H1 (cell line): ENCODE results near the gene SNX13. TPM values are rescaled to one million over a fixed set of nuclear protein-coding genes. Genes with fewer than 3 reads are reported as not detected.

Experiments used
- CTCF ChIA-PET: fragments of 300-600 bp; sonication (Branson Sonifier 250); formaldehyde crosslinking; loops from one replicate; lab custom pipeline; 2021; ENCODE audit not compliant: partially characterized antibody; lab: Charles Lee
- POLR2A ChIA-PET: fragments of 300-600 bp; sonication (Branson Sonifier 250); formaldehyde crosslinking; loops from one replicate; lab custom pipeline; 2021; ENCODE audit warnings: inconsistent platforms; ENCODE audit not compliant: partially characterized antibody; lab: Charles Lee
- DNase-seq, 2 experiments: peaks; one replicate each; pipeline versions ENCODE4 v3.0.0 to v3.0.0-alpha.2; 2010 to 2022; ENCODE audit warnings: low spot score in 2 of 2, low read depth in 1 of 2, mixed read lengths in 1 of 2
- FAIRE-seq: peaks from 2 replicates; lab custom pipeline; 2011; peaks lifted over from hg19 to GRCh38; lab: Jason Lieb, UNC
- H2AFZ ChIP-seq: 2 replicates; pipeline ENCODE4 v1.8.1; 2012; ENCODE audit warnings: low read length, inconsistent platforms
- H2AK5ac ChIP-seq: 2 replicates; pipeline ENCODE4 v1.6.1; 2013; ENCODE audit warnings: low read depth, low read length
- H2BK120ac ChIP-seq: replicated peaks from 2 replicates; pipeline ENCODE3; 2013; ENCODE audit warnings: low read depth, low read length, inconsistent platforms
- H2BK12ac ChIP-seq: 2 replicates; pipeline ENCODE4 v1.6.1; 2013; ENCODE audit warnings: low read depth, low read length
- H2BK15ac ChIP-seq: 2 replicates; pipeline ENCODE4 v1.6.1; 2013; ENCODE audit warnings: low read length
- H2BK20ac ChIP-seq: 2 replicates; pipeline ENCODE4 v1.6.1; 2013; ENCODE audit warnings: low read length
- H2BK5ac ChIP-seq: 2 replicates; pipeline ENCODE4 v1.6.1; 2013; ENCODE audit warnings: low read depth, low read length
- H3K14ac ChIP-seq: 2 replicates; pipeline ENCODE4 v1.6.1; 2013; ENCODE audit warnings: inconsistent platforms; ENCODE audit not compliant: insufficient read length
- H3K18ac ChIP-seq: 2 replicates; pipeline ENCODE4 v1.6.1; 2013; ENCODE audit warnings: low read length; ENCODE audit errors: extremely low read depth
- H3K23ac ChIP-seq: 2 replicates; pipeline ENCODE4 v1.6.1; 2013; ENCODE audit warnings: inconsistent platforms; ENCODE audit not compliant: insufficient read length
- H3K23me2 ChIP-seq: 2 replicates; pipeline ENCODE4 v1.6.1; 2013; ENCODE audit warnings: low read depth, low read length
- H3K27ac ChIP-seq: 2 replicates; pipeline ENCODE4 v1.6.1; 2011; ENCODE audit warnings: low read depth, low read length, inconsistent platforms
- H3K27me3 ChIP-seq, 4 experiments: replicated peaks in 1 of 4; 1 replicate in 1 of 4; 2 replicates in 3 of 4; pipeline versions ENCODE4 v1.6.1 to v1.8.1; 2011 to 2013; ENCODE audit warnings: low read length in 3 of 4, mild to moderate bottlenecking in 3 of 4, inconsistent platforms in 2 of 4, mixed read lengths in 2 of 4, moderate library complexity in 1 of 4; ENCODE audit not compliant: control insufficient read depth in 3 of 4, insufficient read depth in 3 of 4; ENCODE audit errors: extremely low read depth in 1 of 4
- H3K36me3 ChIP-seq, 4 experiments: 2 replicates each; pipeline versions ENCODE4 v1.6.1 to v1.8.1; 2011 to 2013; ENCODE audit warnings: mild to moderate bottlenecking in 4 of 4, low read length in 3 of 4, moderate library complexity in 2 of 4, control low read depth in 1 of 4, inconsistent platforms in 1 of 4; ENCODE audit not compliant: insufficient read depth in 4 of 4, control insufficient read depth in 2 of 4
- H3K4ac ChIP-seq: replicated peaks from 2 replicates; pipeline ENCODE3; 2013; ENCODE audit warnings: low read length, low read depth, mixed read lengths, inconsistent platforms; ENCODE audit not compliant: insufficient read length
- H3K4me1 ChIP-seq, 4 experiments: replicated peaks in 1 of 4; 1 replicate in 1 of 4; 2 replicates in 3 of 4; pipeline versions ENCODE4 v1.6.1 to v1.8.1; 2011 to 2013; ENCODE audit warnings: low read length in 3 of 4, inconsistent platforms in 2 of 4, mixed read lengths in 1 of 4; ENCODE audit not compliant: insufficient read depth in 4 of 4, control insufficient read depth in 3 of 4
- H3K4me2 ChIP-seq, 2 experiments: 2 replicates each; pipeline versions ENCODE4 v1.6.1 to v1.8.1; 2011 to 2013; ENCODE audit warnings: low read depth in 2 of 2, low read length in 2 of 2, control low read depth in 1 of 2, inconsistent platforms in 1 of 2, mild to moderate bottlenecking in 1 of 2; ENCODE audit not compliant: insufficient read depth in 1 of 2
- H3K4me3 ChIP-seq, 4 experiments: fragments of 200-600, 300-600 bp in 1 of 4; sonication (generic), shearing (Covaris generic), sonication (Bioruptor Twin) in 1 of 4; 2 replicates each; pipeline versions ENCODE4 v1.5.1 to v1.8.1; 2011 to 2016; ENCODE audit warnings: low read length in 4 of 4, low read depth in 3 of 4, control low read depth in 2 of 4, inconsistent platforms in 2 of 4, mild to moderate bottlenecking in 2 of 4, mixed read lengths in 1 of 4, moderate library complexity in 1 of 4; ENCODE audit not compliant: insufficient read depth in 2 of 4; ENCODE audit errors: extremely low read depth in 1 of 4
- H3K56ac ChIP-seq: replicated peaks from 2 replicates; pipeline ENCODE3; 2013; ENCODE audit warnings: low read depth, mild to moderate bottlenecking, mixed read lengths, low read length, inconsistent platforms; ENCODE audit not compliant: insufficient read length
- H3K79me1 ChIP-seq: 2 replicates; pipeline ENCODE4 v1.6.1; 2013; ENCODE audit warnings: low read depth, low read length, control low read depth
- H3K79me2 ChIP-seq, 2 experiments: 2 replicates each; pipeline versions ENCODE4 v1.6.1 to v1.8.1; 2012 to 2013; ENCODE audit warnings: low read length in 2 of 2, mild to moderate bottlenecking in 2 of 2, inconsistent platforms in 1 of 2; ENCODE audit not compliant: insufficient read depth in 2 of 2, control insufficient read depth in 1 of 2
- H3K9ac ChIP-seq, 4 experiments: replicated peaks in 1 of 4; 1 replicate in 1 of 4; 2 replicates in 3 of 4; pipeline versions ENCODE4 v1.6.1 to v1.8.1; 2011 to 2013; ENCODE audit warnings: low read depth in 3 of 4, low read length in 3 of 4, control low read depth in 2 of 4, mild to moderate bottlenecking in 2 of 4, moderate library complexity in 2 of 4, inconsistent platforms in 1 of 4; ENCODE audit errors: extremely low read depth in 1 of 4
- H3K9me3 ChIP-seq, 2 experiments: 2 replicates each; pipeline versions ENCODE4 v1.6.1 to v1.8.1; 2012 to 2013; ENCODE audit warnings: mild to moderate bottlenecking in 2 of 2, moderate library complexity in 2 of 2, control low read depth in 1 of 2, inconsistent platforms in 1 of 2, low read depth in 1 of 2, low read length in 1 of 2, mixed read lengths in 1 of 2; ENCODE audit not compliant: insufficient read depth in 2 of 2
- H4K20me1 ChIP-seq, 2 experiments: replicated peaks in 1 of 2; 2 replicates each; pipeline versions ENCODE3 to v1.8.1; 2011 to 2013; ENCODE audit warnings: inconsistent platforms in 2 of 2, low read length in 2 of 2, mild to moderate bottlenecking in 1 of 2; ENCODE audit not compliant: insufficient read depth in 2 of 2, control insufficient read depth in 1 of 2
- H4K5ac ChIP-seq: 2 replicates; pipeline ENCODE4 v1.6.1; 2013; ENCODE audit warnings: low read length, low read depth, mixed read lengths, inconsistent platforms; ENCODE audit not compliant: insufficient read length
- H4K8ac ChIP-seq: 2 replicates; pipeline ENCODE4 v1.8.0; 2013; ENCODE audit warnings: mild to moderate bottlenecking, moderate library complexity, low read length, inconsistent platforms; ENCODE audit not compliant: insufficient read depth; ENCODE audit errors: extremely low read depth
- H4K91ac ChIP-seq: replicated peaks from 2 replicates; pipeline ENCODE3; 2013; ENCODE audit warnings: low read length, mixed read lengths, inconsistent platforms; ENCODE audit not compliant: insufficient read length
- ASH2L ChIP-seq: fragments of 200-600, 300-600 bp; sonication (generic); IDR thresholded peaks from one replicate; pipeline ENCODE4 v1.7.1; 2017; ENCODE audit warnings: low read length
- CREB1 ChIP-seq: IDR thresholded peaks from 2 replicates; pipeline ENCODE4 v1.6.1; 2012; ENCODE audit warnings: inconsistent platforms
- EGR1 ChIP-seq: IDR thresholded peaks from 2 replicates; pipeline ENCODE4 v1.6.1; 2011; ENCODE audit warnings: low read depth, low read length, borderline replicate concordance
- JUN ChIP-seq: IDR thresholded peaks from 2 replicates; pipeline ENCODE4 v1.6.1; 2011; ENCODE audit warnings: low read depth, mild to moderate bottlenecking, improper control_type of control experiment, low read length
- JUND ChIP-seq: IDR thresholded peaks from 2 replicates; pipeline ENCODE4 v1.6.1; 2011; ENCODE audit warnings: mild to moderate bottlenecking, improper control_type of control experiment, low read length
- KDM1A ChIP-seq: fragments of 200-600, 300-600 bp; sonication (generic); IDR thresholded peaks from 2 replicates; pipeline ENCODE4 v1.7.1; 2016; ENCODE audit warnings: mild to moderate bottlenecking, low read length, borderline replicate concordance
- PHF8 ChIP-seq: fragments of 200-600 bp; sonication (generic); conservative IDR thresholded peaks from 2 replicates; pipeline ENCODE4 v1.7.1; 2012; ENCODE audit warnings: low read depth, mild to moderate bottlenecking, inconsistent platforms, low read length, moderate library complexity
- POLR2A ChIP-seq, 2 experiments: IDR thresholded peaks; 1 replicate in 1 of 2; 2 replicates in 1 of 2; pipeline ENCODE4 v1.6.1; 2011; ENCODE audit warnings: low read depth in 2 of 2, low read length in 2 of 2, mild to moderate bottlenecking in 2 of 2; ENCODE audit errors: control extremely low read depth in 1 of 2
- POU5F1 ChIP-seq: IDR thresholded peaks from 2 replicates; pipeline ENCODE4 v1.6.1; 2011; ENCODE audit warnings: low read depth, mild to moderate bottlenecking, low read length, moderate library complexity
- RFX5 ChIP-seq: IDR thresholded peaks from 2 replicates; pipeline ENCODE4 v1.6.1; 2011; ENCODE audit warnings: low read depth, low read length, improper control_type of control experiment, borderline replicate concordance
- SIRT6 ChIP-seq: IDR thresholded peaks from one replicate; pipeline ENCODE4 v1.7.1; 2012; ENCODE audit warnings: low read length, inconsistent platforms
- SP1 ChIP-seq: IDR thresholded peaks from 2 replicates; pipeline ENCODE4 v1.6.1; 2011; ENCODE audit warnings: low read depth, low read length
- SUZ12 ChIP-seq: fragments of 200-600 bp; sonication (generic); IDR thresholded peaks from 2 replicates; pipeline ENCODE4 v1.6.1; 2012; ENCODE audit warnings: mild to moderate bottlenecking, inconsistent platforms, low read length, moderate library complexity, mixed read lengths
- TBP ChIP-seq: IDR thresholded peaks from 2 replicates; pipeline ENCODE4 v1.6.1; 2011; ENCODE audit warnings: low read depth, low read length, improper control_type of control experiment
- TEAD4 ChIP-seq: IDR thresholded peaks from 2 replicates; pipeline ENCODE4 v1.6.1; 2012; ENCODE audit warnings: low read depth, low read length, inconsistent platforms, mixed read lengths
- YY1 ChIP-seq: IDR thresholded peaks from 2 replicates; pipeline ENCODE4 v1.6.1; 2011; ENCODE audit warnings: low read depth, mild to moderate bottlenecking, low read length
- ZNF274 ChIP-seq: IDR thresholded peaks from 2 replicates; pipeline ENCODE4 v1.7.0; 2012; ENCODE audit warnings: low read length, borderline replicate concordance; ENCODE audit errors: extremely low read depth
- polyA plus RNA-seq, 7 experiments: library from polyadenylated mRNA; depleted of rRNA in 3 of 7; stranded (reverse) in 5 of 7; unstranded in 2 of 7; fragments of >200 nt in 5 of 7; fragments of 200-250 nt in 2 of 7; gene quantifications; 1 replicate in 5 of 7; 2 replicates in 1 of 7; 4 replicates in 1 of 7; pipeline versions ENCODE4 v1.2.1 to v1.2.3, GENCODE V29; 2011 to 2013; ENCODE audit warnings: missing spikeins in 2 of 7, mixed read lengths in 2 of 7
- total RNA-seq: library from RNA; stranded (reverse); fragmentation: NEBNext Ultra II Directional; extraction: Animal tissue kit (Norgen Biotek cat#: 25700); gene quantifications from 2 replicates; pipeline ENCODE4 v1.2.1, GENCODE V29; 2021
- TF ChIP-seq, protein P1 (sequence below): IDR thresholded peaks from 2 replicates; pipeline ENCODE4 v1.6.1; 2011; ENCODE audit warnings: low read depth, mild to moderate bottlenecking, low read length; ENCODE audit not compliant: insufficient read depth

The SNX13 gene
- total and polyA plus RNA-seq, 2 of the 8 experiments (the other 6 are each of a cell fraction or from before 2014, with no cell fraction given): 5.5 to 27.4 TPM

DNA sequence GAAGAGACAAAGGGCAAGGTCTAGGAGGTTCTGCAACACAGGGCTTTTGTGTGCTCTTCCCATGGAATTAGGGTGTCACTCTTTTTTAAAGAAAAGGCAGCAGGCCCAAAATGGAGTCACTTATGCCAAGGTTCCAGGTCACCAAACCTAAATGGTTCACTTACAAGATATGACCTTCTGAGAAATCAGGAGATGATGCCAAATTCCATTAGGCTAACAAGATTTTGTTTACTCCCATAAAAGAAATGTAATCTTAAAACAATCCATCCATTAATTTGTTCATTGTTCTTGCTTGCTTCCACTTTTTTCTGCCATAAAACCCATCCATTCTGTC lies 158.1 kb downstream of the SNX13 start:
- no peaks in the 10 kb centered on the region for H3K27me3 ChIP-seq
- no peaks in the 10 kb centered on the region for H3K79me2 ChIP-seq
- no peaks in the 10 kb centered on the region for H4K20me1 ChIP-seq
- H2BK15ac ChIP-seq: no peak overlapping the region
- POLR2A ChIA-PET: no interaction called here
- H3K56ac ChIP-seq: no peak overlapping the region
- FAIRE-seq: no peak
- no peaks in the 10 kb centered on the region for H3K79me1 ChIP-seq
- H4K5ac ChIP-seq: no peak overlapping the region
- no peak overlapping the region for H3K4ac ChIP-seq
- H2BK12ac ChIP-seq: no peak overlapping the region
- H3K23ac ChIP-seq: no peak overlapping the region
- H3K9me3 ChIP-seq: no peaks in the 10 kb centered on the region
- H3K18ac ChIP-seq: no peak overlapping the region
- H2AK5ac ChIP-seq: no peak overlapping the region
- no peak overlapping the region for H3K4me2 ChIP-seq
- no peaks in the 10 kb centered on the region; the same call in 1 of the 2 replicates for H3K23me2 ChIP-seq
- H4K8ac ChIP-seq: no peak overlapping the region
- H2AFZ ChIP-seq: no peak overlapping the region
- no peaks in the 10 kb centered on the region for H3K4me1 ChIP-seq
- CTCF ChIA-PET: interaction anchor here (4.0 kb wide), 1 partner anchor 12 kb away, joined by 20 read pairs; no protein-coding TSS in a partner anchor
- no peak overlapping the region for H3K9ac ChIP-seq
- H2BK20ac ChIP-seq: no peak overlapping the region
- no peak overlapping the region for H3K14ac ChIP-seq
- no peak overlapping the region for H2BK120ac ChIP-seq
- H3K4me3 ChIP-seq: no peak overlapping the region
- no peak overlapping the region for H3K27ac ChIP-seq
- no peak for DNase-seq
- H3K36me3 ChIP-seq: no peaks in the 10 kb centered on the region
- no peak overlapping the region for H2BK5ac ChIP-seq
- no peak overlapping the region for H4K91ac ChIP-seq
- TF ChIP-seq KDM1A (no peak), EGR1 (no peak), TEAD4 (no peak), JUN (no peak), POLR2A (IDR thresholded peaks at IDR 0.05; ENCODE audit: control extremely low read depth in 1 of 2, low read depth in 2 of 2, low read length in 2 of 2) (no peak), JUND (no peak), PHF8 (no peak), CREB1 (no peak), ASH2L (no peak), POU5F1 (no peak), TBP (no peak), SUZ12 (no peak), RFX5 (no peak), ZNF274 (no peak), YY1 (no peak), SIRT6 (no peak), SP1 (no peak)
- TF ChIP-seq, protein P1, sequence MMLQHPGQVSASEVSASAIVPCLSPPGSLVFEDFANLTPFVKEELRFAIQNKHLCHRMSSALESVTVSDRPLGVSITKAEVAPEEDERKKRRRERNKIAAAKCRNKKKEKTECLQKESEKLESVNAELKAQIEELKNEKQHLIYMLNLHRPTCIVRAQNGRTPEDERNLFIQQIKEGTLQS: no peak
